HG02759 (cell line): ENCODE measurements around the gene CHST10.
"Not testable (repeated sequence)": the region's sequence is repeated elsewhere in the genome, so short reads cannot be mapped to it uniquely, and the experiment has no call there.

Experiments
- ATAC-seq: cut with Tn5 transposase; IDR thresholded peaks from one replicate; pipeline ENCODE4 v1.9.1; 2021; ENCODE audit warnings: mild to moderate bottlenecking, moderate library complexity; ENCODE audit not compliant: unreplicated experiment

The CHST10 gene

GRCh38 chr2:100342466-100342865 is 75.0 kb downstream of the CHST10 start:
- not testable (repeated sequence) for ATAC-seq
